KOPT-K1 (cell line): Measurements from ENCODE around the gene TMA7.

Experiments
- H3K27ac ChIP-seq: fragments of 200-600 bp; sonication (generic); 2 replicates; pipeline ENCODE4 v1.5.1; 2016; ENCODE audit warnings: antibody characterized with exemption, mild to moderate bottlenecking, low read depth, low read length; ENCODE audit not compliant: poor library complexity, severe bottlenecking
- H3K36me3 ChIP-seq: fragments of 200-600 bp; sonication (generic); 2 replicates; pipeline ENCODE4 v1.5.1; 2017; ENCODE audit warnings: antibody characterized with exemption, mild to moderate bottlenecking, low read length, moderate library complexity; ENCODE audit not compliant: insufficient read depth
- H3K9me3 ChIP-seq: fragments of 200-600 bp; sonication (generic); 2 replicates; pipeline ENCODE4 v1.5.1; 2017; ENCODE audit warnings: antibody characterized with exemption, low read length, mild to moderate bottlenecking; ENCODE audit not compliant: insufficient read depth, poor library complexity, severe bottlenecking

TMA7 gene

GRCh38 chr3:48434591-48435222 is 5.3 kb upstream of the TMA7 start:
- Histone ChIP-seq H3K36me3 (peaks cover 23% of the 10 kb centered on the region), H3K9me3 (no peaks in the 10 kb centered on the region), H3K27ac (no peak overlapping the region)

DNA sequence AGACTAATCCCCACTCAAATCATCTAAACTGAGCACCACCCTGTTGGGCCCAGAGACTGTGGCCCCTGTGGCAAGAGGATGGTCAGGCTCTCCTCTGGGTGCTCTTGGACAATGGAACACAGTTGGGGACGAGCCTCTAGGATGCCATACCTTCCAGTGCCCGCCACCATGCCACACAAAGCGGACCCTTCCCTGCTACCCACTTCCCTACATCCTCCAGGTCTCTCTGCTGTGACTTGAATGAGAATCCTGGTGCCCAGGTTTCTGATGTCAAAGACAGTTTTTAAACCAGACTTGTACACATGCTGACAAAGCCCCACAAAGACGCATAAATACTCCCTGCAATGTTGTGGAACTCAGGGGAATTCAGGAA is 4.8 kb upstream of the TMA7 start:
- Histone ChIP-seq H3K27ac (no peak overlapping the region), H3K36me3 (peaks cover 23% of the 10 kb centered on the region), H3K9me3 (no peaks in the 10 kb centered on the region)

DNA sequence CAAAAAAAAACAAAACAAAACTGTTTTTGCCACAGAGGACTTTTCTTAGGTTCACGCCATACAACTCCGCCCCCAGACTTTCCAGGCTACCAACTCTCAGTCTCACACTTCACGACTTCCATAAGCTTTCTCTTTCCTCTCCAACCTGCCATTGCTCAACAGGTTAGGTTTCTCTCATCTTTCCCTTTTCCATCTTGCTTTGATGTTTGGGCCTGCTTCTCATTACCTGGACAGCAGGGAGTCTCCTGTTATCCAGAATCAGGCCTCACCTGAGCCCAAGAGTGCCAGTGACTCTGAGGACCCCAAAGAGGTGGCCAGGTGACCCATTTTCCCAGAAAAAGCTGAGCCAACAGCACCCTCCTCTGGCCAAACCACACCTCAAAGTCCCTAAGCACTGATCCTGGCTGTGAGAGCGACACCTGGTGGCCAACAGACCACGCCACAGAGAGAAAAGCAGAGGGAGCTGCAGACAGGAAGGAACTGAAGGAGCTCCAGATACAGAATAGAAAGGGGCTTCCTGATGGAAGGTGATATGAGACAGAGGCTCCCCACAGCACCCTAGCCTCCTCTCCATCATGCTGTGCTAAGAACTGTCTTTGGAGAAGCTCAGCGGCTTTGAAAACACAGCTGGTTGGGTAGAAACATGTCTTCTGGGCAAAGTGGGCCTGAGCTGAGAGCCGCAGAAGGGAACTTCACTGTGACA is 4.1 kb upstream of the TMA7 start:
- Histone ChIP-seq H3K9me3 (no peaks in the 10 kb centered on the region), H3K27ac (no peak overlapping the region), H3K36me3 (peaks cover 23% of the 10 kb centered on the region)

GRCh38 chr3:48436477-48436787 is 3.6 kb upstream of the TMA7 start:
- no peaks in the 10 kb centered on the region for H3K9me3 ChIP-seq
- peaks cover 24% of the 10 kb centered on the region for H3K36me3 ChIP-seq
- H3K27ac ChIP-seq: no peak overlapping the region

DNA sequence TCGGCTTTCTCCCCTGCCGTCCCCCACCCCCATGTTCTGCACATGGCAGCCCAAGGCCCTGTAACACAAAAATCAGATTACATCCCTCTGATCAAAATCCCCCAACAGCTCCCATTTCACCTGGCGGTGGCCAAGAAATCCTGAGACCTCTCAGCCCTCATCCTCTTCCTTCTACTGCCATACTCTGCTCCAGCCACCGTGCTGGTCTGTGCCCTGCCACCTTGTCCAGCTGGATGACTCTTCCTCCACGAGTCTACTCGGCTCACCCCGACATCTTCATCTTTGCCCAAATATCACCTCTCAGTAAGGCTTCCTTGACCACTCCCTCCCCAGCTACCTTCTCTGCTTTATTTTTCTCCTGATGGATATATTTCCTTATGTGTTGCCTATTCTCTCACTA is 3.2 kb upstream of the TMA7 start:
- H3K9me3 ChIP-seq: no peaks in the 10 kb centered on the region
- H3K27ac ChIP-seq: no peak overlapping the region
- peaks cover 28% of the 10 kb centered on the region for H3K36me3 ChIP-seq

DNA sequence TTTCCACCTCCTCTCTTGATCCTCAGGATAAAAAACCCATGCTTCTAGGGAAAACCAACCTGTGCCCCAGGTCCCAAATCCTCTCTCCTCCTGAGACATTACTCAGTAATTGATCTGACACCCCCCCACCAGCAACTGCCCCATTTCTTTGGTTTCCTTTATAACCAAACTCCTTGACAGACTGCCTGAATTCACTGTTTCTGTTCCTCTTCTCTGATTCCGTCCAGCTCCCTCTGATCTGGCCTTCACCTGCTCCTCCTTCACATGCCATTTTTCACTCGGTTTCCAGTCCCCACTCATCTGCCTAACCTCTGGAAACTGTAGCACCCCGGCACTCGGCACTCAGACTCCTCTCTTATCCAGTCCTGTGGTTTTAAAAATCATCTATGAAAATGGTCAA is 2.2 kb upstream of the TMA7 start:
- Histone ChIP-seq H3K27ac (no peak overlapping the region), H3K36me3 (peaks cover 30% of the 10 kb centered on the region), H3K9me3 (no peaks in the 10 kb centered on the region)

- Histone ChIP-seq H3K36me3 (peaks cover 35% of the 10 kb centered on the region), H3K9me3 (no peaks in the 10 kb centered on the region), H3K27ac (peak overlapping the region; percentile 83)
These were observed 517 bp downstream of the TMA7 start for GRCh38 chr3:48440590-48440958.

DNA sequence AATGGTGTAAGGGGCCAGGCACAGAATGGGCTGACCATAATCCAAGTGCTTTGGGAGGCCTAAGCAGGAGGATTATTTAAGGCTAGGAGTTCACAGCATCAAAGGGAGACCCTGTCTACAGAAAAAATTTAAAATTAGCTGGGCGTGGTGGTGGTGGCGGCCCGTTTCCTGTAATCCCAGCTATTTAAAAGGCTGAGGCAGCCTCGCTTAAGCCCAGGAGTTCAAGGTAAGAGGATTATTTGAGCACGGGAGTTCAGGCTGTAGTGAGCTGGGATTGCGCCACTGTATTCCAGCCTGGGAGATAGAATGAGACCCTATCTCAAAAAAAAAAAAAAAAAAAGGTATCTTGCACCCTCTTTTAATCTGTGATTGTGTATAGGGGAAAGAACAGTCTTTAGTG is 1.9 kb downstream of the TMA7 start:
- Histone ChIP-seq H3K27ac (no peak overlapping the region), H3K36me3 (peaks cover 35% of the 10 kb centered on the region), H3K9me3 (no peaks in the 10 kb centered on the region)

DNA sequence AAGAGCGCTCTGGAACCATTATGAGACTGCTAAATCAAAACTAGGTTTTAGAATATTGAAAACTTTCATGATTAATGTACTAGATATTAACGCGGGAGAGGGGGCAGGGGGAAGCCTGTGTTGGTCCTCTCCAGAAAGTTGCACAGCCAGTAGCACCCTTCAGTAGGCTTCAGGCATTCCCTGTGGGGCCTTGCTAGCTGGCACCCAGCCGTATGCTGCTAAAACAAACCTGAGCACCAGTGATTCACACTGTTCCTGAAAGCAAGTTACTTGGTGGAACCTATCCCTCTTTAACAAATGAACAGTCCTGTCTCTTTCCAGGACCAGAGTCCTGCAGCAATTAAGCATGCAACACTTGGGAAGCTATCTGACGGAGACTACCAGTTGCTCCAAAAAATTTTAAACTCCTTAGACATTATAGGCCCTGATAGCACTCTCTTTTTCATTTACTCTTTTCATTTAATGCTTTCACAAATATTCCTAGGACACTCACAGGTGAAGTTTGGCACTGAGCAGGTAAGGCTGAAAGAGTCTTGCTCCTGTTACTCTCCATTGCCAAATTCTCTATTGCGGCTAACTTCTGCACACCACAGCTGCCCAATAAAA is 5.3 kb downstream of the TMA7 start:
- Histone ChIP-seq H3K27ac (no peak overlapping the region), H3K36me3 (peaks cover 35% of the 10 kb centered on the region), H3K9me3 (no peaks in the 10 kb centered on the region)

DNA sequence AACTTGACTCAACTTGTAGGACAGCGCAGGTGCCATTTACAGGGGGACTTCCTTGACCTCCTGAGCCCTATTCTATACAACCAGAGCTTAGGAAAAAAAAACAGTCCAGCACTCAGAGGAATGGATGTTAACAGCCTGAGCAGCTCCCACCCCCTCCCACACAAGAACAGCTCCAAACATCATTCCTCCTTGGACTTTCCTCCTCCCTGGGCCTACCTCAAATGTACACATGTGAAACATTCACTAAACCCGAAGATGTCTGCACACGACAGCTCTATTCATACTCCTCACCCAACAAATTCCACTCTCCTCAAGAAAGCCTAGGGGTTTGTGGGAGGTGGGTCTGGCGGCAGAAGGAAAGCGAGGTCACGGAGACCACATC is 6.0 kb downstream of the TMA7 start:
- peak overlapping the region; percentile 68 for H3K27ac ChIP-seq
- H3K36me3 ChIP-seq: peaks cover 35% of the 10 kb centered on the region

DNA sequence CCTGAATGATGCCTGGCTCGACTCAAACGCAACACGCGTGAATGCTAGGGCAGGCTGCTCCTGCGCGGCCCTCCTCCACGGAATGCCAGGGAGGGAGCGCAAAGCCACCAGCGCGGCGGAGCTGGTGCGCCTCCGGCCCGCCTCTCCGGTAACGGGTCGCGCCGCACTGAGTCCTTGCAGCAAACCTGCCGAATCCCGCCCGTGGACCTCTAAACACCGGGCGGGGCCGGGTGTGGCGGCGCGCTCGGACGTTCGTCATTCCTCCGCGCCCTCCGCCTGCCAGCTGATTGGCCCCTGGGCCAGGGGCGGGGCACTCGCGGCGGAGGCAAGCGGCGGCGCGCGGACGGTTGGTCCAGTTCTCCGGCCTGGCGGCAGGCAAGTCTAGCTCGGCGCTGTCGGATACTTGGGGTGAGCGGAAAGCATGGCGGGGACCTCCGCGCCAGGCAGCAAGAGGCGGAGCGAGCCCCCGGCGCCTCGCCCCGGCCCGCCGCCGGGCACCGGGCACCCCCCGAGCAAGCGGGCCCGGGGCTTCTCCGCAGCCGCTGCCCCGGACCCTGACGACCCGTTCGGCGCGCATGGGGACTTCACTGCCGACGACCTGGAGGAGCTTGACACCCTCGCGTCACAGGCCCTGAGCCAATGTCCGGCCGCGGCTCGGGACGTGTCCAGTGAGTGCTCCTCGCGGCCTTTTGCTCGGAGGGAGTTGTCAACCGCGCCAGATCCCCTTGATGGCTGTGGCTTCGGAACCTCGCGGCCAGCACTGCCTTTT is 6.6 kb downstream of the TMA7 start, which contains the start of gene ATRIP:
Gene ATRIP (plus strand): TSS at position 313 of the 769 bp plus-strand sequence. CDS start 109 bp downstream, at position 422.
- H3K36me3 ChIP-seq: peaks cover 39% of the 10 kb centered on the region
- no peaks in the 10 kb centered on the region for H3K9me3 ChIP-seq
- peak within 1 kb of the TSS; percentile 68 for H3K27ac ChIP-seq

More for the DNA sequence above, 6.0 kb downstream of the TMA7 start:
- no peaks in the 10 kb centered on the region for H3K9me3 ChIP-seq

DNA sequence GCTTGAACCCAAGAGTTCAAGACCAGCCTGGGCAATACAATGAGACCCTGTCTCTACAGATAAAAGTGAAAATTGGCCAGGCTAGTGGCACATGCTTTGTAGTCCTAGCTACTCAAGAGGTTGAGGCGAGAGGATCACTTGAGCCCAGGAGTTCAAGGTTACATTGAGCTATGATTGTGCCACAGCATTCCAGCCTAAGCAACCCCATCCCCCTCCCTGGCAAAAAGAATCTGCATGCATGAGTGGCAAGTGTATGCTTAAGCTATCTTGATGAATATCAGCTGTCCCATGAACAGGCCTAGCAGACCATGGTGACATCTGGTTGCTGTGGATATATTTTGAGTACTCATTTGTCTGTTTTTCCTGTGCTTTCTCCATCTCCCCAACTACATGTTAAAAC is 11.2 kb downstream of the TMA7 start:
- Histone ChIP-seq H3K36me3 (peaks cover 53% of the 10 kb centered on the region), H3K9me3 (no peaks in the 10 kb centered on the region), H3K27ac (no peak overlapping the region)

- H3K27ac ChIP-seq: no peak overlapping the region
- peaks cover 96% of the 10 kb centered on the region for H3K36me3 ChIP-seq
- no peaks in the 10 kb centered on the region for H3K9me3 ChIP-seq
These were observed 16.4 kb downstream of the TMA7 start for GRCh38 chr3:48456456-48456855.

- no peak overlapping the region for H3K27ac ChIP-seq
- no peaks in the 10 kb centered on the region for H3K9me3 ChIP-seq
- peaks cover 77% of the 10 kb centered on the region for H3K36me3 ChIP-seq
These were observed 19.3 kb downstream of the TMA7 start for GRCh38 chr3:48459331-48459730.

DNA sequence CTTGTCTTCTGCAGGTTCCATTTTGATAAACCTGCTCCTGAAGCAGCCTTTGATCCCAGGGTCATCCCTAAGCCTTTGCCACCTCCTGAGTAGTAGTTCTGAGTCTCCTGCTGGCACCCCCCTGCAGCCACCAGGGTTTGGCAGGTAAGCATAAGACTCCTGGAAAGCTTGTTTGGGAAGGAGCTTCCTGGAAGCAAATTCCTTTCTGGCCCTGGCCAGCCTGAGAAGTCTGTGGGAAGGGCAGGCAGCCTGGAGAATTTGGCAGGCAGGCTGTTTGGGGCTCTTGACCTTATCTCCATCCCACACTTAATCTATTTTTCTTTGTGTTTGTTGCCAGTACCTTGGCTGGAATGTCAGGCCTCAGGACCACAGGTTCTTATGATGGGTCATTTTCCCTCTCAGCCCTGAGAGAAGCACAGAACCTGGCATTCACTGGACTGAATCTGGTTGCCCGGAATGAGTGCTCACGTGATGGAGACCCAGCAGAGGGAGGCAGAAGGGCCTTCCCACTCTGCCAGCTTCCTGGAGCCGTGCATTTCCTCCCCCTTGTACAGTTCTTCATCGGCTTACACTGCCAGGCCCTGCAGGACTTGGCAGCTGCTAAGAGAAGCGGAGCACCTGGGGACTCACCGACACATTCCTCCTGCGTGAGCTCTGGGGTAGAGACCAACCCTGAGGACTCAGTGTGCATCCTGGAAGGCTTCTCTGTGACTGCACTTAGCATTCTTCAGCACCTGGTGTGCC is 19.9 kb downstream of the TMA7 start:
- Histone ChIP-seq H3K36me3 (peaks cover 71% of the 10 kb centered on the region), H3K9me3 (no peaks in the 10 kb centered on the region), H3K27ac (no peak overlapping the region)
